ENCODE results near the gene REEP5. TPM values are rescaled to one million over a fixed set of nuclear protein-coding genes. Genes with fewer than 3 reads are reported as not detected.

The REEP5 gene
- polyA plus RNA-seq, 5 donors = 66.5 to 83.6 (median 78.1) TPM

- DNase-seq = no peak
Measured at GRCh38 chr5:112847306-112847705, 74.7 kb downstream of the REEP5 start.

GRCh38 chr5:112846556-112846955 is 75.5 kb downstream of the REEP5 start:
- DNase-seq = no peak

- no peak for DNase-seq
Measured at GRCh38 chr5:112844489-112844888, 77.5 kb downstream of the REEP5 start.

GRCh38 chr5:112833971-112834370 is 88.1 kb downstream of the REEP5 start:
- no peak for DNase-seq

- no peak for DNase-seq
Measured at GRCh38 chr5:112830378-112830777, 91.6 kb downstream of the REEP5 start.

Other genes starting within 250 kb of the REEP5 start
- gene APC, start 184.3 kb downstream of the REEP5 start, polyA plus RNA-seq (ENCODE audit: insufficient read depth in 1 of 5, insufficient read length in 5 of 5, low replicate concordance in 1 of 5) = 10 to 100 TPM; 20.2 to 46.5 (median 44.9) TPM
- 10 to 100 TPM; 62.3 to 78.2 (median 75.0) TPM for gene SRP19, start 60.9 kb downstream of the REEP5 start, polyA plus RNA-seq (ENCODE audit: insufficient read depth in 1 of 5, insufficient read length in 5 of 5, low replicate concordance in 1 of 5)
- 10 to 100 TPM; 23.1 to 42.1 (median 32.4) TPM for gene DCP2, start 54.6 kb upstream of the REEP5 start, polyA plus RNA-seq (ENCODE audit: insufficient read depth in 1 of 5, insufficient read length in 5 of 5, low replicate concordance in 1 of 5)